Measurements from ENCODE around the gene NHERF2. TPM values are rescaled to one million over a fixed set of nuclear protein-coding genes. Genes with fewer than 3 reads are reported as not detected.

Gene NHERF2
- total and polyA plus RNA-seq, 9 of the 15 experiments (the other 6 are each of a cell fraction or from before 2014, with no cell fraction given), result 0.15 to 42.0 (median 12.5) TPM

- BruUV-seq (replicated peaks), result no TSS peak
- TF ChIP-seq ZNF143 (CRISPR knock-in tag; IDR thresholded peaks at IDR 0.05), result 0 out of 2 replicates have a peak, but pooled peaks have one; percentile 11
- no peak for TF ChIP-seq RBM39 (optimal IDR thresholded peaks at IDR 0.05; ENCODE audit: low read depth, low read length)
- TF ChIP-seq IRF1 (CRISPR knock-in tag; IDR thresholded peaks at IDR 0.05; ENCODE audit: borderline replicate concordance), result no peak
- no peak for TF ChIP-seq SRSF1 (IDR thresholded peaks at IDR 0.05; ENCODE audit: low read depth, low read length)
- TF ChIP-seq FOXP4 (CRISPR knock-in tag; IDR thresholded peaks at IDR 0.05; ENCODE audit: borderline replicate concordance), result no peak
- no peak for TF ChIP-seq POLR2H (tag; IDR thresholded peaks at IDR 0.05; ENCODE audit: low read depth)
- no peak for TF ChIP-seq GTF2A2 (tag; IDR thresholded peaks at IDR 0.05)
- 0 out of 2 replicates have a peak, but pooled peaks have one; percentile 6 for TF ChIP-seq ZNF740 (CRISPR knock-in tag; IDR thresholded peaks at IDR 0.05)
- no peak for TF ChIP-seq ZNF740 (tag; IDR thresholded peaks at IDR 0.05)
- TF ChIP-seq POLR2G (IDR thresholded peaks at IDR 0.05; ENCODE audit: low read depth, low read length), result no peak; the same call in 1 of the 2 replicates
- no peak for TF ChIP-seq RFX5 (IDR thresholded peaks at IDR 0.05; ENCODE audit: low read depth, low read length)
- 0 out of 2 replicates have a peak, but pooled peaks have one; percentile 48 for TF ChIP-seq HDGF (IDR thresholded peaks at IDR 0.05)
- TF ChIP-seq GTF2F1 (IDR thresholded peaks at IDR 0.05; ENCODE audit: low read depth, low read length), result 0 out of 2 replicates have a peak, but pooled peaks have one; percentile 8
- TF ChIP-seq ZNF165 (CRISPR knock-in tag; IDR thresholded peaks at IDR 0.05; ENCODE audit: borderline replicate concordance), result no peak
- DNase-seq (ENCODE audit: extremely low read depth in 1 of 4, low spot score in 3 of 4) (no peak), FAIRE-seq (no peak), ATAC-seq (no peak)
- intact Hi-C loops (cut with micrococcal nuclease), result no loop called here
- Histone ChIP-seq H3K9me1 (ENCODE audit: control insufficient read depth, insufficient read depth, low read length) (peaks cover 15% of the 10 kb centered on the region), H3K4me1 (replicated peaks in 1 of 2; ENCODE audit: control insufficient read depth in 2 of 2, insufficient read depth in 2 of 2, low read length in 2 of 2) (peaks cover 19 to 87% of the 10 kb centered on the region in 2 experiments), H4K20me1 (replicated peaks; ENCODE audit: control insufficient read depth, insufficient read depth, low read length) (peaks cover 39% of the 10 kb centered on the region), H3K4me2 (ENCODE audit: insufficient read depth, low read length) (no peak overlapping the region), H3K36me3 (ENCODE audit: control insufficient read depth, insufficient read depth, low read length) (peaks cover 95% of the 10 kb centered on the region; the same call in 2 of the 3 replicates), H2AFZ (ENCODE audit: low read depth, low read length) (no peak overlapping the region), H3K4me3 (no peak overlapping the region), H3K9me3 (replicated peaks; ENCODE audit: control insufficient read depth, insufficient read depth, low read depth, low read length) (no peaks in the 10 kb centered on the region), H3K27me3 (ENCODE audit: control insufficient read depth in 2 of 2, insufficient read depth in 2 of 2, low read length in 2 of 2) (no peaks in the 10 kb centered on the region), H3K79me2 (ENCODE audit: control insufficient read depth, insufficient read depth, low read length) (peaks cover 61% of the 10 kb centered on the region), H3K9ac (ENCODE audit: insufficient read depth in 1 of 2, low read depth in 2 of 2, low read length in 2 of 2) (peak overlapping the region; percentile 1 to 38; a peak in 3 of 4 replicates), H3K27ac (ENCODE audit: extremely low read depth, low read depth, low read length) (no peak overlapping the region)
- in situ Hi-C loops (cut with MboI), result no loop called here
- ChIA-PET CTCF (ENCODE audit: low intra/inter-chr PET ratio) (no interaction called here), POLR2A (interaction anchor here (0.6 to 3.0 kb wide), 11 partner anchors 15 to 502 kb away, joined by 3 to 12 read pairs (median 4); partner anchors contain the start of genes NPW, RPS2 and TRAF7)
- 55% methylated on average over 8 of the region's 8 CpGs for WGBS (ENCODE audit: insufficient coverage, low coverage, missing lambda C conversion rate)
Observed at GRCh38 chr16:2003231-2003826, 23.4 kb upstream of the NHERF2 start.

Data from K562 (cell line).